Immature natural killer cell (primary cell): ENCODE results near the gene COMT. TPM values are rescaled to one million over a fixed set of nuclear protein-coding genes. Genes with fewer than 3 reads are reported as not detected.

Experiments
- DNase-seq, 3 donors: peaks; one replicate each; pipeline ENCODE4 v3.0.0; 2022; ENCODE audit warnings: mixed read lengths in 1 of 3
- H3K27ac Mint-ChIP-seq, 6 donors: one replicate each; pipeline ENCODE4 v1.8.0; 2020; ENCODE audit warnings: mixed read lengths in 6 of 6, mild to moderate bottlenecking in 5 of 6, inconsistent platforms in 4 of 6, moderate library complexity in 3 of 6
- H3K27me3 Mint-ChIP-seq, 3 donors: one replicate each; pipeline ENCODE4 v1.8.0; 2020 to 2021; ENCODE audit warnings: low read depth in 3 of 3, mild to moderate bottlenecking in 3 of 3, mixed read lengths in 3 of 3, moderate library complexity in 3 of 3, inconsistent platforms in 1 of 3
- H3K36me3 Mint-ChIP-seq, 3 donors: one replicate each; pipeline ENCODE4 v1.8.0; 2020; ENCODE audit warnings: mixed read lengths in 3 of 3, inconsistent platforms in 2 of 3, mild to moderate bottlenecking in 2 of 3
- H3K4me1 Mint-ChIP-seq, 2 donors: one replicate each; pipeline ENCODE4 v1.8.0; 2020; ENCODE audit warnings: inconsistent platforms in 2 of 2, mild to moderate bottlenecking in 2 of 2, mixed read lengths in 2 of 2, moderate library complexity in 1 of 2
- H3K4me3 Mint-ChIP-seq, 5 donors: one replicate each; pipeline ENCODE4 v1.8.0; 2020; ENCODE audit warnings: mild to moderate bottlenecking in 5 of 5, mixed read lengths in 5 of 5, inconsistent platforms in 3 of 5, moderate library complexity in 3 of 5
- H3K9me3 Mint-ChIP-seq, 6 donors: one replicate each; pipeline ENCODE4 v1.8.0; 2020; ENCODE audit warnings: mild to moderate bottlenecking in 6 of 6, mixed read lengths in 6 of 6, inconsistent platforms in 4 of 6, moderate library complexity in 3 of 6
- polyA plus RNA-seq, 3 donors: library from polyadenylated mRNA; unstranded; fragments of 300-500 nt; fragmentation: Illumina TruSeq; gene quantifications; one replicate each; pipeline ENCODE4 v1.2.3, GENCODE V29; 2021

Gene COMT
- polyA plus RNA-seq, 3 donors from 2014 or later: 130 to 167 (median 155) TPM

- H3K4me1 Mint-ChIP-seq: no peaks in the 10 kb centered on the region
- H3K27ac Mint-ChIP-seq: peak overlapping the region in 1 of 6 donors; percentile 69
- no peak for DNase-seq
- no peak overlapping the region for H3K4me3 Mint-ChIP-seq
- no peaks in the 10 kb centered on the region for H3K9me3 Mint-ChIP-seq
- H3K36me3 Mint-ChIP-seq: no peaks in the 10 kb centered on the region
- peaks cover 0 to 3% (median 0%) of the 10 kb centered on the region in 3 donors for H3K27me3 Mint-ChIP-seq
These were observed 53.5 kb downstream of the COMT start for GRCh38 chr22:19994851-19995610.

- Mint-ChIP-seq H3K36me3 (no peaks in the 10 kb centered on the region), H3K4me1 (no peaks in the 10 kb centered on the region), H3K27ac (no peak overlapping the region), H3K4me3 (no peak overlapping the region), H3K27me3 (peaks cover 0 to 1% (median 0%) of the 10 kb centered on the region in 3 donors), H3K9me3 (no peaks in the 10 kb centered on the region)
- DNase-seq: no peak
These were observed 54.2 kb downstream of the COMT start for GRCh38 chr22:19995611-19996339.

GRCh38 chr22:19996694-19997384 lies 55.3 kb downstream of the COMT start:
- Mint-ChIP-seq H3K4me1 (no peaks in the 10 kb centered on the region), H3K4me3 (no peak overlapping the region), H3K27me3 (peaks cover 0 to 1% (median 0%) of the 10 kb centered on the region in 3 donors), H3K27ac (no peak overlapping the region), H3K36me3 (peaks cover 0 to 4% (median 3%) of the 10 kb centered on the region in 3 donors), H3K9me3 (no peaks in the 10 kb centered on the region)
- no peak for DNase-seq

DNA sequence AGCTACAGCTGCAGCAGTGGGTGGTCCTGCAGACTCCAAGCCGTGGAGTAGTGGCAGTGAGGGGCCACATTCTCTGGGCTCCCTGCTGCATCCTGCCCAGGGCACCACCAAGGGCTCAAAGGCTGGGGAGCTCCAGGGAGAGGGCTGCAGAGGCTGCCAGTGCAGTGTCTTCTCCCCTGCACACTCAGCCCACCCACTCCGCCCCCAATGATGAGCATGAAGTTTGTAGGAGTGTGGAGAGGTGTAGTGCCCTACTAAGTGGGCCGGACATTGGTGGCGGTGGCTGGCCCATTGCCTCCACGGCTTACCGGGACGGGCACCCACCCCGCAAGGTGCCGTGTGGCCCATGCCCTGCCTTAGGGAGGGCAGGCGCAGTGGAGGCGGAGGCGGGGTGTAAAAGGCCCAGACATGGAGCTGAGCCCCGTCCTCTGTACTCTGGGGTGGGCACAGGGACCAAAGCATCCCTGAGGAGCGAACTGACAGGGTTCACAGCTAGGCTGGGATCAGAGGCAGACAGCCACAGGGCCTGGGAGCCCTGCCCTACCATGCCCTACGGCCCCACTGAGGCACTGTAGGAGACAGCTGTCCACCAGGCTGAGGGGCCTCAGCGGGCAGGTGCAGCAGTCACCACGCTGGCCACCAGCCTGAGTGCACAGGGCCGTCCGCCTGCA lies 56.1 kb downstream of the COMT start:
- Mint-ChIP-seq H3K9me3 (peaks cover 0 to 2% (median 0%) of the 10 kb centered on the region in 6 donors), H3K4me1 (no peaks in the 10 kb centered on the region), H3K27me3 (peaks cover 0 to 1% (median 0%) of the 10 kb centered on the region in 3 donors), H3K27ac (no peak overlapping the region), H3K4me3 (no peak overlapping the region), H3K36me3 (peaks cover 0 to 5% (median 3%) of the 10 kb centered on the region in 3 donors)
- no peak for DNase-seq

- Mint-ChIP-seq H3K27ac (no peak overlapping the region), H3K4me1 (no peaks in the 10 kb centered on the region), H3K36me3 (peaks cover 5 to 11% (median 9%) of the 10 kb centered on the region in 3 donors), H3K9me3 (peaks cover 1 to 9% (median 5%) of the 10 kb centered on the region in 6 donors), H3K27me3 (peaks cover 0 to 1% (median 0%) of the 10 kb centered on the region in 3 donors), H3K4me3 (no peak overlapping the region)
- DNase-seq: no peak
These were observed 56.8 kb downstream of the COMT start for GRCh38 chr22:19998232-19998951.

- Mint-ChIP-seq H3K27ac (no peak overlapping the region), H3K9me3 (peaks cover 4 to 13% (median 9%) of the 10 kb centered on the region in 6 donors), H3K4me3 (no peak overlapping the region), H3K4me1 (no peaks in the 10 kb centered on the region), H3K36me3 (peaks cover 11 to 19% (median 12%) of the 10 kb centered on the region in 3 donors), H3K27me3 (peaks cover 0 to 1% (median 0%) of the 10 kb centered on the region in 3 donors)
- no peak for DNase-seq
These were observed 57.6 kb downstream of the COMT start for GRCh38 chr22:19998991-19999820.

GRCh38 chr22:20000246-20001081 lies 58.9 kb downstream of the COMT start:
- H3K27me3 Mint-ChIP-seq: peaks cover 0 to 1% (median 0%) of the 10 kb centered on the region in 3 donors
- H3K36me3 Mint-ChIP-seq: peaks cover 12 to 25% (median 15%) of the 10 kb centered on the region in 3 donors
- peaks cover 4 to 13% (median 10%) of the 10 kb centered on the region in 6 donors for H3K9me3 Mint-ChIP-seq
- H3K4me1 Mint-ChIP-seq: no peaks in the 10 kb centered on the region
- DNase-seq: no peak
- no peak overlapping the region for H3K4me3 Mint-ChIP-seq
- H3K27ac Mint-ChIP-seq: no peak overlapping the region

DNA sequence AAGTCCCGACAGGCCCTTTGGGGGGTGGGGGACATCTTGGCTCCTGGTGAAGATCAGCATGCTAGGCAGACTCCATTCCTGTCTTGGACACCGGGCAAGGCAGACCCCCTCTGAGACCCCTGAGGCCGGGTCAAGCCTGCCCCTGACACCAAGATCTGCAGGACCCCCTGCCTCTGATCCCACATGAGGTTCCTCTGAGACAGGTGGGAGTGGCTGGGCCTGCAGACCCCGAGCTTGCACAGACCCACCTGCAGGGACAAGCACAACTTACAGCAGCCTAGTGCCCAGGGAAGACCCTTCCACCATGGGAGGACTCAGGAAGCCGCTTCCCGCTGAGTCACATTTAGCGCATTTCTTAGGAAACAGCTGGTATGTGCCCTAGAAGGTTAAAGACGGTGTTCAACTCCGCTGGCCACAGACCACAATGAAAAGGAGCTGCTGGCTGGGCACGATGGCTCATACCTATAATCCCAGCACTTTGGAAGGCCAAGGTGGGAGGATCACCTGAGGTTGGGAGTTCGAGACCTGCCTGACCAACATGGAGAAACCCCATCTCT lies 59.6 kb downstream of the COMT start:
- H3K9me3 Mint-ChIP-seq: peaks cover 4 to 13% (median 10%) of the 10 kb centered on the region in 6 donors
- no peak for DNase-seq

GRCh38 chr22:20002128-20002527 lies 60.6 kb downstream of the COMT start:
- H3K27me3 Mint-ChIP-seq: no peaks in the 10 kb centered on the region
- peaks cover 12 to 25% (median 18%) of the 10 kb centered on the region in 3 donors for H3K36me3 Mint-ChIP-seq
- no peak for DNase-seq
- H3K27ac Mint-ChIP-seq: no peak overlapping the region
- peaks cover 4 to 13% (median 10%) of the 10 kb centered on the region in 6 donors for H3K9me3 Mint-ChIP-seq
- H3K4me1 Mint-ChIP-seq: no peaks in the 10 kb centered on the region
- no peak overlapping the region for H3K4me3 Mint-ChIP-seq

More for the DNA sequence above, 59.6 kb downstream of the COMT start:
- no peak overlapping the region for H3K27ac Mint-ChIP-seq
- no peaks in the 10 kb centered on the region for H3K4me1 Mint-ChIP-seq
- H3K27me3 Mint-ChIP-seq: peaks cover 0 to 1% (median 0%) of the 10 kb centered on the region in 3 donors
- H3K36me3 Mint-ChIP-seq: peaks cover 12 to 25% (median 18%) of the 10 kb centered on the region in 3 donors
- H3K4me3 Mint-ChIP-seq: no peak overlapping the region

DNA sequence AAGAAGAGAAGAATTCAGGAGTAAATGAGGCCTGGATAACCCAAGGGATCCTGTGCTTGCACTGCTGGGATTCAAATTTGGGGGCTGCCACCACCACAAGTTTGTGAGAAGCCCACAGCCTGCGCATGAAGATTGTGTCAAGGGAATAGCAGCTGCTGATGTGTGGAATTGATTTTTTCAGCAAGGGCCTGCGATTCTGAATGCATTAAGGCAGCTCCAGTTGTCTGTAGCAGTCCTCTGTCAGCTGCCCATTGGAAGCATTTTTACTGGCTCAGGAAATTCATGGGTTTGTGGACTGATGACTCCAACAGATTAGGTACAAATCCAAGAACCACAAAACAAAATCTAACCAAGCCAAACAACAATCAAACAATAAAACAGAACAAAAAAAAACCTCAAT lies 61.1 kb downstream of the COMT start:
- Mint-ChIP-seq H3K9me3 (peaks cover 4 to 13% (median 10%) of the 10 kb centered on the region in 6 donors), H3K27me3 (no peaks in the 10 kb centered on the region), H3K4me1 (no peaks in the 10 kb centered on the region), H3K27ac (no peak overlapping the region), H3K36me3 (peaks cover 12 to 25% (median 18%) of the 10 kb centered on the region in 3 donors), H3K4me3 (no peak overlapping the region)
- no peak for DNase-seq

GRCh38 chr22:20003304-20003703 lies 61.7 kb downstream of the COMT start:
- H3K27me3 Mint-ChIP-seq: no peaks in the 10 kb centered on the region
- no peak overlapping the region for H3K4me3 Mint-ChIP-seq
- H3K27ac Mint-ChIP-seq: no peak overlapping the region
- peaks cover 4 to 13% (median 10%) of the 10 kb centered on the region in 6 donors for H3K9me3 Mint-ChIP-seq
- no peaks in the 10 kb centered on the region for H3K4me1 Mint-ChIP-seq
- DNase-seq: no peak
- H3K36me3 Mint-ChIP-seq: peaks cover 12 to 25% (median 18%) of the 10 kb centered on the region in 3 donors
